Measurements from ENCODE around the gene FHL2. TPM values are rescaled to one million over a fixed set of nuclear protein-coding genes. Genes with fewer than 3 reads are reported as not detected.

The FHL2 gene
- polyA plus RNA-seq, 1 donor (not counting 4 experiments of a cell fraction or from before 2014, with no cell fraction given), result 132 TPM

GRCh38 chr2:105384216-105384615, 14.6 kb downstream of the FHL2 start:
- dilution Hi-C loops (cut with MboI; ENCODE audit: extremely low pct_ligation_motif_present, low sequenced_read_pairs), result no loop called here
- no peak overlapping the region for H3K4me2 ChIP-seq (ENCODE audit: control insufficient read depth, extremely low read depth, insufficient read depth, low read depth, low read length)
- H3K36me3 ChIP-seq (ENCODE audit: control insufficient read depth in 2 of 2, extremely low read depth in 1 of 2, insufficient read depth in 2 of 2, low read length in 2 of 2), result peaks cover 40 to 46% of the 10 kb centered on the region in 2 experiments
- H3K79me2 ChIP-seq (ENCODE audit: control insufficient read depth, insufficient read depth, low read length), result peaks cover 75% of the 10 kb centered on the region
- no peak for FAIRE-seq
- peaks cover 6% of the 10 kb centered on the region for H4K20me1 ChIP-seq (ENCODE audit: control insufficient read depth, extremely low read depth, insufficient read depth, low read length)
- H3K9me1 ChIP-seq (ENCODE audit: control insufficient read depth, extremely low read depth, insufficient read depth, low read length), result no peaks in the 10 kb centered on the region
- no peaks in the 10 kb centered on the region for H3K27me3 ChIP-seq (ENCODE audit: control insufficient read depth, extremely low read depth, insufficient read depth, low read length)
- TF ChIP-seq EZH2 (IDR thresholded peaks at IDR 0.05; ENCODE audit: low read length) (no peak), CTCF (optimal IDR thresholded peaks at IDR 0.05 in 1 of 3, IDR thresholded peaks at IDR 0.05 in 1 of 3, conservative IDR thresholded peaks at IDR 0.05 in 1 of 3; ENCODE audit: extremely low read depth in 1 of 3, insufficient read depth in 2 of 3, low read length in 3 of 3) (no peak)
- no peak overlapping the region for H3K4me3 ChIP-seq (ENCODE audit: control insufficient read depth in 2 of 3, extremely low read depth in 1 of 3, insufficient read depth in 2 of 3, low read depth in 1 of 3, low read length in 3 of 3)
- DNase-seq (ENCODE audit: low read depth, low spot score), result no peak
- H3K9me3 ChIP-seq (ENCODE audit: control insufficient read depth, low read depth, low read length), result no peaks in the 10 kb centered on the region
- H3K4me1 ChIP-seq (ENCODE audit: control insufficient read depth, extremely low read depth, insufficient read depth, low read length), result peaks cover 30% of the 10 kb centered on the region
- no peak overlapping the region for H3K9ac ChIP-seq (ENCODE audit: control insufficient read depth, extremely low read depth, insufficient read depth, low read length)
- no peak overlapping the region for H3K27ac ChIP-seq (ENCODE audit: control insufficient read depth, insufficient read depth, low read length)
- no peak overlapping the region for H2AFZ ChIP-seq (ENCODE audit: control insufficient read depth, low read length)

DNA sequence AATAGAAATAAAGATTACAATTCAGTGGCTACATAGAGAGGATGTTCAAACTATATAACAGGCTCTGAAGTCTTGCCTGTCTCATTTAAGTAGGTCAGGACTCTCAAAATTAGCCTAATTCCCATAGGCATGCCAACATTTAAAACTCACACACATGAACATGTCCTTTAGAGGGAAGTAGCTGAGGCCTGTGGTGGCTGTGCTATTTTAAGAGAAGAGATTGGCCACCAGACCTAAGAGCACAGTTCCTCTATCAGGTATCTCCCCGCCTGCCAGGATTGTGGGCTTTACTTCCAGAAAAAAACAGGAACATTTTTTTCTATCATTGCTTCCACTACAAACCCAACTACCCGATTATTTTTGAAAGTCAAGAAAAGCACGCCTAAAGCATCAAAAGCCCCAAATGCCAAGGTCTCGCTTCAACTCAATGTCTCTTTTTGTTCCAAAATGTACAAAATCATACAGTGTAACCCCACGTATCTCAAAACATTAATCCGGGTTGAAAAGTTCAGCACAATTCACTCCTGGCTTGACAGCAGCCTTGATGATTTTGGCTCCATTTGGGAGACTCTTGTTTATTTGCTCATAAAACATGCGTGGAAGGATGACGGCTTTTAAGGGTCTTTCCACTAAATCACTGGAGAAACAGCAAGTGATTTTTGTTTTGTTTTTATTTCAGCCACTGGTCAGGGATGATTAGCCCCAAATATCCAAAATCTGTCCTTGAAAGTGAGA, 15.3 kb downstream of the FHL2 start:
- FAIRE-seq (no peak), DNase-seq (ENCODE audit: low read depth, low spot score) (no peak)
- Histone ChIP-seq H3K4me2 (ENCODE audit: control insufficient read depth, extremely low read depth, insufficient read depth, low read depth, low read length) (no peak overlapping the region), H4K20me1 (ENCODE audit: control insufficient read depth, extremely low read depth, insufficient read depth, low read length) (peaks cover 6% of the 10 kb centered on the region), H3K4me1 (ENCODE audit: control insufficient read depth, extremely low read depth, insufficient read depth, low read length) (peaks cover 36% of the 10 kb centered on the region), H3K27ac (ENCODE audit: control insufficient read depth, insufficient read depth, low read length) (no peak overlapping the region), H3K4me3 (ENCODE audit: control insufficient read depth in 2 of 3, extremely low read depth in 1 of 3, insufficient read depth in 2 of 3, low read depth in 1 of 3, low read length in 3 of 3) (no peak overlapping the region), H3K79me2 (ENCODE audit: control insufficient read depth, insufficient read depth, low read length) (peaks cover 72% of the 10 kb centered on the region), H3K9ac (ENCODE audit: control insufficient read depth, extremely low read depth, insufficient read depth, low read length) (no peak overlapping the region), H3K9me3 (ENCODE audit: control insufficient read depth, low read depth, low read length) (no peaks in the 10 kb centered on the region), H3K9me1 (ENCODE audit: control insufficient read depth, extremely low read depth, insufficient read depth, low read length) (no peaks in the 10 kb centered on the region), H3K36me3 (ENCODE audit: control insufficient read depth in 2 of 2, extremely low read depth in 1 of 2, insufficient read depth in 2 of 2, low read length in 2 of 2) (peaks cover 40 to 44% of the 10 kb centered on the region in 2 experiments), H2AFZ (ENCODE audit: control insufficient read depth, low read length) (no peak overlapping the region), H3K27me3 (ENCODE audit: control insufficient read depth, extremely low read depth, insufficient read depth, low read length) (no peaks in the 10 kb centered on the region)
- dilution Hi-C loops (cut with MboI; ENCODE audit: extremely low pct_ligation_motif_present, low sequenced_read_pairs), result no loop called here
- TF ChIP-seq CTCF (optimal IDR thresholded peaks at IDR 0.05 in 1 of 3, IDR thresholded peaks at IDR 0.05 in 1 of 3, conservative IDR thresholded peaks at IDR 0.05 in 1 of 3; ENCODE audit: extremely low read depth in 1 of 3, insufficient read depth in 2 of 3, low read length in 3 of 3), result no peak
- TF ChIP-seq EZH2 (IDR thresholded peaks at IDR 0.05; ENCODE audit: low read length), result no peak
